Right renal cortex interstitium (tissue), 3 donors: ENCODE measurements around the gene MFAP4. TPM values are rescaled to one million over a fixed set of nuclear protein-coding genes. Genes with fewer than 3 reads are reported as not detected.
"Not testable (repeated sequence)": the region's sequence is repeated elsewhere in the genome, so short reads cannot be mapped to it uniquely, and the experiment has no call there.

ENCODE experiments used
- DNase-seq, 3 donors: peaks; one replicate each; pipeline ENCODE4 v3.0.0-alpha.2; 2013; ENCODE audit warnings: low read depth in 3 of 3, low spot score in 2 of 3
- polyA plus RNA-seq, 3 donors: library from polyadenylated mRNA; unstranded; fragments of 120-200 nt; gene quantifications; one replicate each; pipeline ENCODE4 v1.2.1, GENCODE V29; 2013; ENCODE audit not compliant: insufficient read length in 3 of 3

MFAP4 gene
- polyA plus RNA-seq, 3 donors = 207 to 270 (median 245) TPM

GRCh38 chr17:19359151-19359550, 27.8 kb downstream of the MFAP4 start:
- DNase-seq = no peak

GRCh38 chr17:19357761-19358160, 29.2 kb downstream of the MFAP4 start:
- no peak for DNase-seq

GRCh38 chr17:19357351-19357750, 29.6 kb downstream of the MFAP4 start:
- no peak for DNase-seq

GRCh38 chr17:19354748-19355147, 32.2 kb downstream of the MFAP4 start:
- DNase-seq = no peak

GRCh38 chr17:19353401-19353800, 33.6 kb downstream of the MFAP4 start:
- DNase-seq = not testable (repeated sequence)

- DNase-seq = no peak
Measured at GRCh38 chr17:19348806-19349205, 38.2 kb downstream of the MFAP4 start.

- no peak for DNase-seq
Measured at GRCh38 chr17:19348081-19348650, 38.8 kb downstream of the MFAP4 start.

- DNase-seq = no peak
Measured at GRCh38 chr17:19347323-19348080, 39.5 kb downstream of the MFAP4 start.

GRCh38 chr17:19346351-19347255, 40.4 kb downstream of the MFAP4 start:
- no peak for DNase-seq

GRCh38 chr17:19345486-19346350, 41.3 kb downstream of the MFAP4 start:
- DNase-seq = no peak

- DNase-seq = no peak
Measured at GRCh38 chr17:19345067-19345460, 41.9 kb downstream of the MFAP4 start.

GRCh38 chr17:19344311-19345066, 42.5 kb downstream of the MFAP4 start:
- no peak for DNase-seq

- DNase-seq = no peak
Measured at GRCh38 chr17:19343671-19344151, 43.3 kb downstream of the MFAP4 start.

- DNase-seq = no peak
Measured at GRCh38 chr17:19343256-19343630, 43.7 kb downstream of the MFAP4 start.

- no peak for DNase-seq
Measured at GRCh38 chr17:19342611-19343255, 44.3 kb downstream of the MFAP4 start.

GRCh38 chr17:19341641-19342610, 45.1 kb downstream of the MFAP4 start:
- no peak for DNase-seq

- no peak for DNase-seq
Measured at GRCh38 chr17:19341211-19341631, 45.8 kb downstream of the MFAP4 start.

- no peak for DNase-seq
Measured at GRCh38 chr17:19339341-19339815, 47.6 kb downstream of the MFAP4 start.
